SU-DHL-6 (cell line): Measurements from ENCODE around the gene TMC4.
A peak's percentile ranks its signal among the peaks of the same experiment; 100 is the strongest.

Experiments
- H2AFZ ChIP-seq: fragments of 200-600 bp; sonication (generic); 2 replicates; pipeline ENCODE4 v1.6.1; 2014; ENCODE audit warnings: low read depth, mild to moderate bottlenecking, moderate library complexity, mixed read lengths, antibody characterized with exemption, low read length; ENCODE audit not compliant: severe bottlenecking
- H3F3A ChIP-seq: fragments of 200-600 bp; shearing (Covaris generic); 2 replicates; pipeline ENCODE4 v1.6.0; 2016; ENCODE audit warnings: antibody characterized with exemption, mild to moderate bottlenecking; ENCODE audit not compliant: insufficient read depth
- H3K27ac ChIP-seq: fragments of 200-600 bp; sonication (generic); 2 replicates; pipeline ENCODE4 v1.5.1; 2016; ENCODE audit warnings: low read depth, mild to moderate bottlenecking, low read length, moderate library complexity, mixed read lengths
- H3K27me3 ChIP-seq: fragments of 200-600 bp; sonication (generic), shearing (Covaris generic); 2 replicates; pipeline ENCODE4 v1.6.0; 2014; ENCODE audit warnings: mild to moderate bottlenecking, low read length
- H3K36me3 ChIP-seq: fragments of 200-600 bp; sonication (generic); 2 replicates; pipeline ENCODE4 v1.6.1; 2014; ENCODE audit warnings: mild to moderate bottlenecking, low read length, mixed read lengths
- H3K4me2 ChIP-seq: fragments of 300-600, 200-600 bp; shearing (Covaris generic), sonication (generic); 2 replicates; pipeline ENCODE4 v1.6.0; 2014; ENCODE audit warnings: low read length, low read depth, mild to moderate bottlenecking; ENCODE audit not compliant: poor library complexity, severe bottlenecking
- H3K4me3 ChIP-seq: fragments of 200-600 bp; sonication (generic); 2 replicates; pipeline ENCODE4 v1.5.1; 2014; ENCODE audit warnings: antibody characterized with exemption, low read length, mild to moderate bottlenecking, mixed read lengths; ENCODE audit not compliant: insufficient read depth, poor library complexity, severe bottlenecking
- H3K79me2 ChIP-seq: fragments of 200-600 bp; sonication (generic); 2 replicates; pipeline ENCODE4 v1.6.1; 2014; ENCODE audit warnings: mild to moderate bottlenecking, low read length, moderate library complexity; ENCODE audit not compliant: insufficient read depth
- H3K9ac ChIP-seq: fragments of 200-600 bp; sonication (generic); 2 replicates; pipeline ENCODE4 v1.7.0; 2014; ENCODE audit warnings: mild to moderate bottlenecking, low read length
- H3K9me2 ChIP-seq: fragments of 200-600 bp; sonication (generic); replicated peaks from 2 replicates; pipeline ENCODE4 v1.6.1; 2014; ENCODE audit warnings: low read length; ENCODE audit not compliant: insufficient read depth
- H3K9me3 ChIP-seq: fragments of 200-600 bp; sonication (generic); 2 replicates; pipeline ENCODE4 v1.6.1; 2014; ENCODE audit warnings: low read length, mixed read lengths; ENCODE audit not compliant: insufficient read depth
- H4K20me1 ChIP-seq: fragments of 200-600 bp; sonication (generic); 2 replicates; pipeline ENCODE4 v1.6.1; 2014; ENCODE audit warnings: low read depth, mild to moderate bottlenecking, antibody characterized with exemption, low read length, moderate library complexity, mixed read lengths
- EZH2phosphoT487 ChIP-seq: fragments of 200-600 bp; sonication (generic), shearing (Covaris generic); conservative IDR thresholded peaks from 2 replicates; pipeline ENCODE4 v1.6.1; 2018; ENCODE audit warnings: mild to moderate bottlenecking, antibody characterized with exemption, low read length, moderate library complexity, mixed read lengths
- TF ChIP-seq, protein P1 (sequence below): fragments of 200-600 bp; sonication (generic); IDR thresholded peaks from one replicate; pipeline ENCODE4 v1.5.1; 2017; ENCODE audit warnings: antibody characterized with exemption, mild to moderate bottlenecking, low read length, moderate library complexity; ENCODE audit not compliant: insufficient read depth, poor library complexity, severe bottlenecking

Gene TMC4

DNA sequence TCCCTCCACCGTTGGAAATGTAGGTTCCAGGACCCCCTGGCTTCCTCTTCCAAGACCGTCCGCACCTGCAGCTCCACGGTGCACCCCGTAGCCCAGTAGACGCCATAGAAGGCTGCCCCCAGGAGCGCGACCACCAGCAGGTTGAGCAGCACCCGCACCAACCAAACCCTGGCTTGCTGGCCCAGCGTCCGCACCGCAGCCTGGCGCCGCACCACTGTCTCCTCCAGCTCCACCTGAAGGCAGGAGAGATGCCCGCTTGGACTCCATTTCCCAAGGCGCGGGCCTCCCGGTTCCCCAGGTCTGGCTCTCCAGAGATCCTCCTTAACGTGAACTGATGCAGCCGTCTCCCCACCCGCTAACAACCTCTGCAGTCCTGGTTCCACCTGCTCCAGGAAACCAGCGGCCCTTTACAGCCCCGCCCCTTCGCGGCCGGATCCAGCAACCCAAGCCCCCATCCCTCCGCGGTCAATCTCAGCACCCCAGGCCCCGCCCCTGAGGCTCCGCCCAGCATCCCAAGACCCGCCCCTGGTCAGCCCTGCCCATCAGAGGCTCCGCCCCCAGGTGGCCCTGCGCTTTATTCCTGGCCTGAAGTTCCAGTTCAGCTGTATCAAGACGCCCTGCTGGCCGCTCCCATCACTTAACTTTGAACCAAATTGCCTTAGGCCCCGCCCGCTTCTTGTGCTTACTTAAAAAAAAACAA is 8.4 kb downstream of the TMC4 start:
- Histone ChIP-seq H3K27ac (no peak overlapping the region), H4K20me1 (no peaks in the 10 kb centered on the region), H3K4me3 (no peak overlapping the region), H3K79me2 (no peaks in the 10 kb centered on the region), H3K9ac (no peak overlapping the region), H3K9me2 (no peaks in the 10 kb centered on the region), H3K4me2 (no peak overlapping the region), H3K36me3 (no peaks in the 10 kb centered on the region), H3K9me3 (no peaks in the 10 kb centered on the region), H2AFZ (no peak overlapping the region), H3F3A (no peaks in the 10 kb centered on the region), H3K27me3 (no peaks in the 10 kb centered on the region)
- TF ChIP-seq EZH2phosphoT487, result no peak
- TF ChIP-seq, protein P1, sequence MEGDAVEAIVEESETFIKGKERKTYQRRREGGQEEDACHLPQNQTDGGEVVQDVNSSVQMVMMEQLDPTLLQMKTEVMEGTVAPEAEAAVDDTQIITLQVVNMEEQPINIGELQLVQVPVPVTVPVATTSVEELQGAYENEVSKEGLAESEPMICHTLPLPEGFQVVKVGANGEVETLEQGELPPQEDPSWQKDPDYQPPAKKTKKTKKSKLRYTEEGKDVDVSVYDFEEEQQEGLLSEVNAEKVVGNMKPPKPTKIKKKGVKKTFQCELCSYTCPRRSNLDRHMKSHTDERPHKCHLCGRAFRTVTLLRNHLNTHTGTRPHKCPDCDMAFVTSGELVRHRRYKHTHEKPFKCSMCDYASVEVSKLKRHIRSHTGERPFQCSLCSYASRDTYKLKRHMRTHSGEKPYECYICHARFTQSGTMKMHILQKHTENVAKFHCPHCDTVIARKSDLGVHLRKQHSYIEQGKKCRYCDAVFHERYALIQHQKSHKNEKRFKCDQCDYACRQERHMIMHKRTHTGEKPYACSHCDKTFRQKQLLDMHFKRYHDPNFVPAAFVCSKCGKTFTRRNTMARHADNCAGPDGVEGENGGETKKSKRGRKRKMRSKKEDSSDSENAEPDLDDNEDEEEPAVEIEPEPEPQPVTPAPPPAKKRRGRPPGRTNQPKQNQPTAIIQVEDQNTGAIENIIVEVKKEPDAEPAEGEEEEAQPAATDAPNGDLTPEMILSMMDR, result no peak

DNA sequence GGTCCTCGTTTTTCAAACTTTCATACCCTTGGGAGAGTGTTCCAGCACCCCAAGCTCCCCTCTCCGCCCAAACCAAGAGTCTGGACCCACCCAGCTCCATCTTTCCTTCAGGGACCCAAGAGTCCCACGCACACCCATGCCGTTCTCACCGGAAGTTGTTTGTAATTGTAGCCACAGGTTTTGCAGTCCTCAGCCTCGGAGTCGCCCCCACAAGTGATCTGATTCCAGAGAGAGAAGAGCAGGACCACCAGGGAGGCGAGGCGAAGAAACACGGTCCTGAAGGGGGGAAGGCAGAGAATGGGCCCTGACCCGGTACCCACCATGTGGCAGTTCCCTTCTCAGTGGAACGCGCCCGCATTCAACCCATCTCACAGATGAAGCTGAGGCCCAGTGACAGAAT is 10.1 kb downstream of the TMC4 start:
- H4K20me1 ChIP-seq, result no peaks in the 10 kb centered on the region
- H3K9me2 ChIP-seq, result no peaks in the 10 kb centered on the region
- H3K27ac ChIP-seq, result no peak overlapping the region
- no peak for TF ChIP-seq EZH2phosphoT487
- TF ChIP-seq, protein P1, result no peak
- peaks cover 15% of the 10 kb centered on the region; the same call in 1 of the 2 replicates for H3F3A ChIP-seq
- H2AFZ ChIP-seq, result no peak overlapping the region
- H3K9ac ChIP-seq, result no peak overlapping the region
- no peaks in the 10 kb centered on the region for H3K79me2 ChIP-seq
- H3K4me2 ChIP-seq, result peak overlapping the region; percentile 24
- H3K36me3 ChIP-seq, result no peaks in the 10 kb centered on the region
- H3K27me3 ChIP-seq, result no peaks in the 10 kb centered on the region
- no peaks in the 10 kb centered on the region for H3K9me3 ChIP-seq
- H3K4me3 ChIP-seq, result no peak overlapping the region

DNA sequence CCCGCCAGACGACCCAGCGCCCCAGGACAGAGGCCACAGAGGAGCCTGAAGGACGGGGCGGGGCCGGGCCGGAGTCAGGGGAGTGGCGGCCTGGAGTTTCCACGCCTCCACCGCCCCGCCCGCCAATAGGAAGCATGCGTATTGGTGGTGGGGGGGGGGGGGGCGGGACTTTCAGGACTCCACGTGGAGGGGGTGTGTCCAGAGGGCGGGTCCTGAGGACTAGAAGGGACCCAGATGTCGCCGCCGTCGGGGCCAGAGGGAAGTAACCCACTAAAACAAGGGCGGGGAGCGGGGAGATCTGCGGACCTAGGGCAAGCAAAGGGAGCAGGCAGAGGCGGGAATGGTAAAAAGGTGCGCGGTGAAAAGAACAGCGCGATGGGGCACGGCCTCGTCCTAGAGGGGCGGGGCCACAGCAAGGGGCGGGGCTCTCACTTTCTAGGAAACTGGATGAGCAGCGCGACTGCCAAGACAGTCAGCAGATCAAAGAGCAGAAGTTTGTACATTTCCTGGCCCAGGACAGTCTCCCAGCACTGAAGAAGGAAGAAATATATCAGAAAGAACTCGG is 10.6 kb downstream of the TMC4 start:
- Histone ChIP-seq H3K9me3 (no peaks in the 10 kb centered on the region), H3K9ac (no peak overlapping the region), H3K4me3 (no peak overlapping the region), H2AFZ (no peak overlapping the region), H3K36me3 (no peaks in the 10 kb centered on the region), H3K4me2 (peak overlapping the region; percentile 24), H3K79me2 (no peaks in the 10 kb centered on the region), H4K20me1 (no peaks in the 10 kb centered on the region), H3K27ac (no peak overlapping the region), H3K27me3 (no peaks in the 10 kb centered on the region), H3F3A (peaks cover 15% of the 10 kb centered on the region; the same call in 1 of the 2 replicates), H3K9me2 (no peaks in the 10 kb centered on the region)
- TF ChIP-seq, protein P1, result no peak
- TF ChIP-seq EZH2phosphoT487, result no peak
